CD1c-positive myeloid dendritic cell (primary cell): ENCODE results near the gene HIPK4.
"Not testable (repeated sequence)": the region's sequence is repeated elsewhere in the genome, so short reads cannot be mapped to it uniquely, and the experiment has no call there.

Experiments
- DNase-seq: peaks from one replicate; pipeline ENCODE4 v3.0.0-alpha.2; 2016; ENCODE audit errors: extremely low spot score

Gene HIPK4

DNA sequence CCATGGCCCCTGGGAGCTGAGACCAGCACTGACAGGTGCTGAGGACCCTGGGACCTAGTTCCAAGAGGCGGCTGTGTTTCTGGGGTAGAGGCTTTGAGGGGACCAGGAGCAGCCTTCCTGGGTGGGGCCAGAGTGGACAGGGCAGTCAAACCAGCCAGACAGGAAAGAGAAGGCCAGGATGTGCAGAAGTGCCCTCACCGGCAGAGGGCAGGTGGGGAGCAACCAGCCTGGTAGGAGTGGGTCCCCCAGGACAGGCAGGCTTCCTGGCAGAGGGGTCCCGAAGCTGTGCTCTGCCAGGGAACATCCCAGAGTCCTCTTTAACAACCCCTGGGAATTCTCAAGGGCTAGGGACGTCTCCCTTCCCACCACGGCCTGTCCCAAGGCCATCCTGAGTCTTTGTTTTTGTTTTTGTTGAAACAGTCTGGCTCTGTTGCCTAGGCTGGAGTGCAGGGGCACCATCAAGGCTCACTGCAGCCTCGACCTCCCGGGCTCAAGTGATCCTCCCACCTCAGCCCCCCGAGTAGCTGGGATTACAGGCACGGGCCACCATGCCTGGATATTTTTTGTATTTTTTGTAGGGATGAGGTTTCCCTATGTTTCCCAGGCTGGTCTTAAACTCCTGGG is 3.0 kb upstream of the HIPK4 start:
- no peak for DNase-seq

DNA sequence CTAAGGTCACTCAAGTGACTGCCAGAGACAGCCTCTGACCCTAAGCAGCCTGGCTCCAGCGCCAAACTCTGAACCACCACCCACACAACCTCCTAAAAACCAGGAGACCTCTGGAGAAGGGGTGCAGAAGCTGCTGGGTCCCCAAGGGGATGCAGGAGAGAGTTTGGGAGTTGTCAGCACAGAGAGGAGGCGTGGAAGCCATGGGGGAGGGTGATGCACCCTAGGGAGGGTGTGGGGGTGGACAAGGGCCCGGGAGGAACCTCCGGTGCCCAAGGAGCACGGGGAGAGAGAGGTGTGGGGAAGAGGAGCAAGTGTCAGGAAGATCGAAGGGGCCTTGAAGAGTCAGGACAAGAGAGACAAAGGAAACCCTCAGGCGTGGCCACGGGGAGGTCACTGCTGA is 2.1 kb upstream of the HIPK4 start:
- DNase-seq: no peak

DNA sequence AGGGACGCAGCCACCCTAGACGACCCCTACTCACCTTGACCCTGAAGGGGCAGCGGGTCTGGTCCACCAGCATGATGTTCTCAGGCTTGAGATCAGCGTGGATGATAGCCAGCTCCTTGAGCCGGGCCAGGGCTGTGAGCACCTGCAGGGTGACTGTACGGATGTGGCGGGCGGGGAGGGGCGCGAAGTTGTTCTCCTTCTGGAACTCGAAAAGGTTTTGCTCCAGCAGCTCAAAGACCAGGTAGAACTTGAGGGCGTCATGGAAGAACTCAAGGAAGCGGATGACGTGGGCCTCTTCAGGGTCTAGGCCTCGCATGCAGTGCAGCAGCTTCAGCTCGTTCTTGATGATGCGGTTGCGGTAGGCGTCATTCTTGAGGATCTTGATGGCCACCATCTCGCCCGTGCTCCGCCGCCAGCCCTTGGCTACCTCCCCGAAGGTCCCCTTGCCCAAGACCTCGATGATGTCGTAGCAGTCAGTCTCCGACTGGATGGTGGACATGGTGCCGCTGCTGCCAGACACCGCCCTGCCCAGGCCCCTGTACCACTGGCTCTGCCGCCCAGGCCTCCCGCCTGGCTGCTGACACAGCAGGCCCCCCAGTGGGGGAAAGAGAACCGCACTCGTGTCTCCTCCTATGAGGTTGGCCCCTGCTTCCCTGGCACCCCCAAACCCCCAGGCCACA is 437 bp downstream of the HIPK4 start:
- no peak for DNase-seq

DNA sequence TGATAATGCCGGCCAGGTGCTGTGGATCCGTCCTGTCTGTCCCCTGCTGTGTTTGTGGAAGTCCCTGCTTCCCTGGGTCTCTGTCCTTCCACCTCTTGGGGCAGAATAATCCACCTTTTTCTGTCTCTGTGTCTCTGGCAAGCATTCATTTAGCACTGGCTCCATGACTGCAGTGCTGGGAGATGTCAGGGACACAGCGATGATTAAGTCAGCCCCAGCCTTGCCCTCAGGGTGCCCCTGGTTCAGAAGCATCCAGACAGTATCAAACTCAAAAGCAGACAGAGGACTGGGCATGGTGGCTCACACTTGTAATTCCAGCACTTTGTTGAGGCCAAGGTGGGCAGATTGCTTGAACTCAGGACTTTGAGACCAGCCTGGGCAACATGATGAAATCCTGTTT is 1.5 kb downstream of the HIPK4 start:
- DNase-seq: no peak

DNA sequence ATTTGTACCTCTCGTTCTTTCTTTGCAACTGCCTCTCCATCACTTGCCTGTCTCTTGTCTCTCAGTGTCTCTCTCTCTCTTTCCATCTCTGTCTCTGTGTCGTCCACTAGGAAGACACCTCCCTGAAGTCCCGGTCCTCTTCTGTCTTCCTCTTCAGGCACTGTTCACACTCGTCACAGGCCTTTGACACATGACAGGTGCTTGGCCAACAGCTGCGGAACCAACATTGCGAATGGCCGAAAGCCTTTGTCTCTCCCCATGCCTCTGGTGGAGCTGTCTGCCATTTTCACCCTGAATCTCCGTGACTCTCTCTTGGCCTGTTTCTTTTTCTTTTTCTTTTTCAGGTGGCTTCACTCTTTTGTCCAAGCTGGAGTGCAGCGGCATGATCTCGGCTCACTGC is 2.8 kb downstream of the HIPK4 start:
- DNase-seq: no peak

DNA sequence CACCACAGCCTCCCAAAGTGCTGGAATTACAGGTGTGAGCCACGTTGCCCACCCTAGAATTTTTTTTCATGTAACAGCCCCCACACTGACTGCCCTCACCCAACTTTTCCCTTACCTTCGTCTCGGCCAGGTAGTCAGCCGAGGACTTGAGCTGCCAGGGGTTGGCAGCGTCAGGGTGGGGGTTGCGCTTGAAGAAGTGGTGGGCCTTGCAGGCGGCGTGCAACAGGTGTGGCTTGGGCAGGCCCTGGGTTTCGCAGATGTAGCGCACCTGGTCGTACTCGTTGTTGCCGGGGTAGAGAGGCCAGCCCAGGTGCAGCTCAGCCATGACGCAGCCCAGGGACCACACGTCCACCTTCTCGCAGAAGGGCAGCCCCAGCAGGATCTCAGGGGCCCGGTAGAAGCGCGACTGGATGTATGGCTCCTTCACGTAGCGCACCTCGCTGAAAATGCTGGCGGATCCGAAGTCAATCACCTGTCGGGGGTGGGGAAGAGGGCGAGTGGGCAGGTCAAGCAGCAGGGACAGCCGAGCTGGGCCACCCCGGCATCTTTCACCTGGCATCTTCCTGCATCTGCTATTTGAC is 6.2 kb downstream of the HIPK4 start:
- DNase-seq: no peak

DNA sequence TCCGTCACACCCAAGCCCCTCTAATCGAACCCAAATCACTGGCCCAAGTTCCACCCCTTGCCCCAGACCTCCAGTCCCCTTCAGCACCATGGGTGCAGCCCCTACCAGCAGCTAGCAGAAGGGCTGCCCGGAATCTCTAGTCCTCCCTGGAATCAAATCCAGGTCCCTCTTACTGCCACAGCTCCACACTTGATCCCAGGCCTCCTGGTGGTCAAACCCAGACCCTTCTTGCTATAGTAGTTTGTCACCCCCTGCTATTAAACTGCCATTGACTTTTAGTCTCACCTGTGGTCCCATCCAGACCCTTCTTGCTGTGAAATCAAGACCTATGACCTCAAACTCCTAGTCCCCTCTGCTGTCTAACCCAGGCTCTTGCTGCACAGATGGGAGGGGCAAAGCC is 8.7 kb downstream of the HIPK4 start:
- DNase-seq: no peak

DNA sequence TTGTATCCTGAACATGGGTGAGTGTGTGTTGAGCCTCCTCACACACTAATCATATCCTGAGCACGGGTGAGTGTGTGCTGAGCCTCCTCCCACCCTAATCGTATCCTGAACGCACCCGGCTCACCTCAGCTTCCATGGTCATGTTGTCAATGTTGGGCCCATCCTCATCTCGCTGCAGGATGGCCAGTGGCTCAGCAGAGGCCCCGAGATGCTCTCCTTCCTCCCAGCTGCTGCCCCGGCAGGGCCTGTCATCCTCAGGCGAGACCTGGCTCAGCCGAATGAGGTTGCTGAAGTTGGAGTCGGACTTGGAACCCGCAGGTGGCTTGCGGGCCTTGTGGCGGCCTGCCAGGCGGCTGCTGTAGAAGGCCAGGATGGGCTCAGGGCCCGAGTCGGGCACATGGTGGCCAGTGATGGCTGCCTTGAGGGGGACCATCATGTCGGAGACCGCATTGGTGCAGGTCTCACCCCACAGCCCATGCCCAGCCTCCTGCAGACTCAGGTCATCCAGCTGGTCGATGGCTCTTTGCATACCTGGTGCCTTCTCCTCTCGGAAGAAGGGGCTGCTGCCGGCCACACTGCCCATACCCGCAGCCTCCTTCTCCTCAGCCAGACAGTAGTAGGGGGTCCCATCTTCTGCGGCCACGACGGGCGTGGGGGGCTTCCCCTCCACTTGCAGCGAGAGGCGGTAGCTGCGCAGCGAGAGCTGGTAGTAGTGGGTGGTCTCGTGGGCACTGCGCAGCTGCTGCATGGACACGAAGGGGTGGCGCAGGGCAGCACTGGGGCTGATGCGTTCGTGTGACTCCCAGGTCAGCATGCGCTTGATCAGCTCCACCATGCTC is 9.6 kb downstream of the HIPK4 start:
- no peak for DNase-seq

DNA sequence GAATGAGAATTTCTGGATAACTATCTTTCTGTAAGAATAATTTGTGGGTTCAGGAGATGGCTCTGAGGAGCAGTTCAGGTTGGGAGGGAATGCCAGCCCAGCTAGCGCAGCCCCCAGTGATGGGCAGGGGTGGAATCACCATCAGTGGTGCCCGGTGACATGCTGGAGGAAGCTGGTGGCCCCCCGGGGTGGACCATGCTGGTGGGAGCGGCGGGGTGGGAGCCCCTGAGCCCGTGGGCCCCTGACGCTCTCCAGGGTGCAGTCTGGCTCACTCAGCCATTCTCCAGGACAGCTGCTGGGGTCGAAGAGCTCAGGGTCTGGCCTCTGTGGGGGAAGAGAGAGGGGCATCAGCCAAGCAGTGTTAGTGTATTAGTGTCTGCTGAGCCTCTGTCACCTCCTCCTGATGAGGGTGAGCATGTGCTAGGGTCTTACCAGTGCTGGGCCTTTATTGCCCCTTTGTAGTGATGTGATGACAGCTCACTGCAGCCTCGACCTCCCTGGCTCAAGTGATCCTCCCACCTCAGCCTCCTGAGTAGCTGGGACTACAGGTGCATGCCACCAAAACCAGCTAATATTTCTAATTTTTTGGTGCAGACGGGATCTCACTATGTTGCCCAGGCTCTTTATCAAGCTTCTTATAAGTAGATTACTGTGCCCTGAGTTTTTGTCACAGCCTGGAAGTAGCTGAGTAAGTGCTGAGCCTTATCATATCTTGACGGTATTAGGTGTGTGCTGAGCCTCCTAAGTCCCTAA is 10.4 kb downstream of the HIPK4 start:
- DNase-seq: no peak

DNA sequence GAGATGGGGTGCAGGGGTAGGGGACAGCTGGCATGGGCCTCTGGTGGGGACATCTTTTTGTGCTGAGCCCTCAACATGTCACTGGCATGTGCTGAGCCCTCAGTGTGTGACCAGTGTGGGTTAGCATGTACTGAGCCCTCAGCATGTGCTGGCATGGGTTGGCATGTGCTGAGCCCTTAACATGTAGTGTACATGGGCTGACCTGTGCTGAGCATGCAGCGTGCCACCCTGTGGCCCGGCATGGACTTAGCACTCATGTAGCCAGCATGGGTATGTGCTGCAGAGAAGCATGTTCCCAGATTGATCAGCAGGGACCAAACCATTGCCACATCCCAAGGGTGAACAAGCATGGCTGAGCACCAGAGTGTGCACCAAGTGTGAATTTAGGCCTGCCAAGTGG is 11.5 kb downstream of the HIPK4 start:
- DNase-seq: no peak

DNA sequence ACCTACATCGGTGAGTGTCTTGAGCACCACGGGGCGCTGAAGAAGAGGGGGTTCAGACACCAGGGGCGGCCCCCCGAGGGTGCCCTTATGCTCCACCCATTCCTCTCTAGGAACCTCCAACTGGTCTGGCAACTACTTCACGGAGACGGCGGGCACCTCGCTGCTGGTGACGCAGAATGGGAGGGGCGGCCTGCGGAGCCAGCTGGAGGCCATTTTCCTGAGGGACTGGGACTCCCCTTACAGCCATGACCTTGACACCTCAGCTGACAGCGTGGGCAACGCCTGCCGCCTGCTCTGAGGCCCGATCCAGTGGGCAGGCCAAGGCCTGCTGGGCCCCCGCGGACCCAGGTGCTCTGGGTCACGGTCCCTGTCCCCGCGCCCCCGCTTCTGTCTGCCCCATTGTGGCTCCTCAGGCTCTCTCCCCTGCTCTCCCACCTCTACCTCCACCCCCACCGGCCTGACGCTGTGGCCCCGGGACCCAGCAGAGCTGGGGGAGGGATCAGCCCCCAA is 12.1 kb downstream of the HIPK4 start:
- no peak for DNase-seq

DNA sequence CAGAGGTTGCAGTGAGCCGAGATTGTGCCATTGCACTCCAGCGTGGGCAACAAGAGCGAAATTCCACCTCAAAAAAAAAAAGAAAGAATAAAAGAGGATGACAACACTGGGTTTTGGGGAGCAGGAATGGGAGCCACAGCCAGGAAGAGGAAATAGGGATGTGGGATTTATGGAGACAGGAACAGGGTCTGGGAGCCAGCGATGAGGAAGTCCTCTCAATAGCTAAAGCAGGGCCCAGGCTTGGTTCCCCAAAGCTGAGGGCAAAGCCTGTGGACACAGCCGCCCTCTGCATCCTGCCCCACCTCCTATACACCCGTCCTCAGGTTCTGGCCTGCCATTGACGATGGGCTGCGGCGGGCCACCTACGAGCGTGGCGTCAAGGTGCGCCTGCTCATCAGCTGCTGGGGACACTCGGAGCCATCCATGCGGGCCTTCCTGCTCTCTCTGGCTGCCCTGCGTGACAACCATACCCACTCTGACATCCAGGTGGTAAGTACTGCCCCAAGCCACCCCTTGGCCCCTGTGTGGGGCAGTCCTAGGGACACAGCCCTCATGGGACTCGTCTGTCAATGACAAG is 13.6 kb downstream of the HIPK4 start:
- DNase-seq: peak; percentile 59

DNA sequence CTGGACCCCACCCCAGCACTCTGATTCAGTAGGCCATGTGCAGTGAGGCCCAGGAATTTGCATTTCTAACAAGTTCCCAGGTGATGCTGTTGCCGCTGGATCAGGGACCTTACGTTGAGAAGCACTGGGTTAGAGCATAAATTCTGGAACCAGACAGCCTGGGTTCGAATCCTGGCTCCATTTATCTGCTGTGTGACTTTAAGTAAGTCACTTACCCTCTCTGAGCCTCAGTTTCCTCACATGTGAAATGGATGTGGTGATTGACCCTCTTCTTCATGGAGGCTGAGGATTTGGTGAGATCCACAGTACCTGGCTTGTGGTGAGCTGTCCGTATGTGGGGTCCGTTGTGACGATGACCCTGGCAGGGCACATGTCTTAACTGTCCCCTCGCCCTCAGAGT is 15.9 kb downstream of the HIPK4 start:
- DNase-seq: no peak

DNA sequence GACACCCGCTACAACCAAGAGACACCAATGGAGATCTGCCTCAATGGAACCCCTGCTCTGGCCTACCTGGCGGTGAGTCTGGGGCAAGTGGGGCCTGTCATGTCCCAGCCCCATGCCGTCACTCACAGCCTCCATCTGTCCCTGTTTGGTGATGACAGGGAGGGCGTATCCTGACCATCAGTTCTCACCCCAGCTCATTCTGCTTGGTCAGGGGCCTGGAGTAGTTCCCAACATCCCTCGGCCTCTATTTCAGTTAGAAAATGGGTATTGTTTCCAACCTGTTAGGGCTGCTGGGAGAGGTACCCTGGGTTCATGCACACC is 18.2 kb downstream of the HIPK4 start:
- DNase-seq: no peak

DNA sequence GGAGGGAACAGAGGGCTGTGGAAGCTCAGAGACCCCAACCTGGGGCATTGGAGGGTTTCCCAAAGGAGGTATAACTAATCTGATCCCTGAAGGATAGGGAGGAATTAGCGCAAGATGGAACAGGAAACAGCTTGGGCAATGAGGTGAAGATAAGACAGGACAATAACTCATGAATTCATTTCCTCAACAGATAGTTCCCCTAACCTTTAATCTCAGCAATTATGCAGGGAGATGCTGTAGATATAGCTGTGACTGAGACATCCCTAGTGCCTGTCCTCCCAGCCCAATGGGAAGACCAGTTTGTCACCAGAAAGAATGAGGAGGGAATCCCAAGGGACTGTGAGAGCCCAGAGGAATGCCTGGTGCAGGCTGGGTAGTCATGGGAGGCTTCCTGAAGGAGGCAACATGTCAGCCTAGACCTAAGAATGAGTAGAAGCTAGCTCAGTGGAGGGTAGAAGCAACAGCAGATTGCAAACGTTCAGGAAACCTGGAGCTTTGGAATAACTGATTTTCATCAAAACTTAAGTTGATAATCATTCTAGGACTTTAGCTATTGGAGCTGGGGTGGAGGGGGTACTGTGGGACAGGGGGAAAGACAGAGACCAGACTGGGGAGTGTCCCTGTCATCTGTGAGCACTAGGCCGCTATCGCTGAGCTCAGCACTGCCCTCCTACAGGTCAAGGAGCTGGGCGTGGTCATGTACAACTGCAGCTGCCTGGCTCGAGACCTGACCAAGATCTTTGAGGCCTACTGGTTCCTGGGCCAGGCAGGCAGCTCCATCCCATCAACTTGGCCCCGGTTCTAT is 18.8 kb downstream of the HIPK4 start:
- no peak for DNase-seq

DNA sequence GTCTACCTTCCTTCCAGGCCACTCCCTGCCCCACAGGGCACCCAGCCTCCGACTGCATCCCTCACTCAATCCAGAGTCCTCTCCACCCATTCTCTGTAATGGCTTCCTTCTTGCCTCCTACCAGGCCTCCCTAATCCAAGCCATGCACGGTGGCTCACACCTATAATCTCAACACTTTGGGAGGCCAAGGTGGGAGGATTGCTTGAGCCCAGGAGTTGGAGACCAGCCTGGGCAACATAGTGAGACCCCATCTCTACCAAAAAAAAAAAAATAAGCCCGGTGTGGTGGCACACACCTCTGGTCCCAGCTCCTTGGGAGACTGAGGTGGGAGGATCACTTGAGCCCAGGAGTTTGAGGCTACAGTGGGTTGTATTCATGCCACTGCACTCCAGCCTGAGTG is 19.7 kb downstream of the HIPK4 start:
- DNase-seq: not testable (repeated sequence)

DNA sequence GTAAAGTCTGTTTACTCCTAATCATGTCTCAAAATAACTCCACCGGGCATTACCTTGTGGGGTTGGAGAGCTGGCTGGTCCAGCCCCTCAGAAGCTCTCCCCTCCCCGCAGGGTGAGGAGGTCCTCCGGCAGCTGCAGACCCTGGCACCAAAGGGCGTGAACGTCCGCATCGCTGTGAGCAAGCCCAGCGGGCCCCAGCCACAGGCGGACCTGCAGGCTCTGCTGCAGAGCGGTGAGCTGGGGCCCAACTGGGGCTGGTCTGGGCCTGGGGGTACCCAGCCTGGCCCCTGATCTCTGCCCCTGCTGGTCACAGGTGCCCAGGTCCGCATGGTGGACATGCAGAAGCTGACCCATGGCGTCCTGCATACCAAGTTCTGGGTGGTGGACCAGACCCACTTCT is 20.2 kb downstream of the HIPK4 start:
- no peak for DNase-seq

DNA sequence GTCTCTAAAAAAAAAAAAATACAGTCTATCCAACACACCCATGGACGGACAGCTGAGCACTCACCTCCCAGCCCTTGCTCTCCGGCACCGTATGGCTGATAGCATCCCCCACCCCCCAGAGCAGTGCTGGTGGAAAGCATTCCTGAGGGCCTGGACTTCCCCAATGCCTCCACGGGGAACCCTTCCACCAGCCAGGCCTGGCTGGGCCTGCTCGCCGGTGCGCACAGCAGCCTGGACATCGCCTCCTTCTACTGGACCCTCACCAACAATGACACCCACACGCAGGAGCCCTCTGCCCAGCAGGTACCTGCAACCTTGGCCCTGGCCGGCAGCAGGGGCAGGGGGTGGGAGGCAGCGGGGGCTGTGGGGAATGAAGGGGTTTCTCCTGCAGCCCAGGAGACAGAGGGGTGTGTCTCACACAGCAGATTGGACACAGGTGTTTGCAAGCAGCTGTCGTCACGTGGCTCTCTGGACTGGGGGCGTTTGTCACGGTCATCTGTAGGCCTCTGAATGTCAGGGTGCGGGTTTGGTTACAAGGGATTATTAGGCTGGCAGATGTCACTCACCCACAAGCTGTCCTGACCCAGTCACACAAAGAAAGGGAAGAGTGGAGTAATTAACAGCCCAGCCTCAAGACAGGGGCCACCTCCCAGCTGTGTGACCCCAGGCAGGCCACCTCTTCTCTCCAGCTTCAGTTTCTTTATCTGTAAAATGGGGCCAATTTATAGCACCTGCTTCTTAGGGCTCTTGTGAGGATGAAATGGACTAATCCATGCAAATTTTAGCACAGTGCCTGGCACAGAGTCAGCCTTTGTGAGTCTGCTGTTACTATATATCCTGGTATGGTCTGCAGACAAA is 22.2 kb downstream of the HIPK4 start:
- no peak for DNase-seq

DNA sequence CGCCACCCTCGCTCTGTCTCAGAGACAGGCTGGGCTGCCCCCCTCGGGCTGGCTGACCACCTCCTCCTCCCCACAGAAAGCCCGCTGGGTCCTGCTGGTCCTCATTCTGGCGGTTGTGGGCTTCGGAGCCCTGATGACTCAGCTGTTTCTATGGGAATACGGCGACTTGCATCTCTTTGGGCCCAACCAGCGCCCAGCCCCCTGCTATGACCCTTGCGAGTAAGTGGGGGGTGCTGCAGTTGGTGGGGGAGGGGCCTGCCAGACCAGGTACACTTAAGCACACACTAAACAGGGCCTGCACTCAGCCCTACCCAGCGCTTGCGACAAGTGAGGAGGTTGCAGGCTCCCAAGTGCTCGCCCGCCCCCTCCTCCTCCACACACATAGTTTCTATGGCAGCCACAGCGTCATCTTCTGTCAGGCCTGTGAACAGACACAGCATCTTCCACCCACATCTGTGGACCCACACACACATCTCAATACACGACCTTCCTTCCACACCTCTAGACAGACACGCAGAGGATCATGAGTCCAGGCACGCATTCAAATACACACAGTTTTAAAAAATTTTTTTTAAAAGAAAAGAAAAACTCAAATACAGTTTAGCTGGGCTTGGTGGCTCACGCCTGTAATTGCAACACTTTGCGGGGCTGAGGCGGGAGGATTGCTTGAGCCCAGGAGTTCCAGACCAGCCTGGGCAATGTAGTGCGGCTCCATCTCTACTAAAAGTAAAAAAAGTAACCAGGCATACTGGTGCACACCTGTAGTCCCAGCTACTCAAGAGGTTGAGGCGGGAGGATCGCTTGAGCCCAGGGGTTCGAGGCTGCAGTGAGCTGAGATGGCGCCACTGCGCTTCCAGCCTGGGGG is 23.1 kb downstream of the HIPK4 start:
- peak; percentile 60 for DNase-seq
